MG63 (cell line): ENCODE data around the gene XPC. TPM values are rescaled to one million over a fixed set of nuclear protein-coding genes. Genes with fewer than 3 reads are reported as not detected.
A peak's percentile ranks its signal among the peaks of the same experiment; 100 is the strongest.

ENCODE experiments used
- DNase-seq: peaks from one replicate; pipeline ENCODE4 v3.0.0-alpha.2; 2020
- H3K27me3 ChIP-seq: fragments of 250-450 bp; sonication (Bioruptor Pico); 2 replicates; pipeline ENCODE4 v1.5.1; 2020; ENCODE audit warnings: mild to moderate bottlenecking, moderate library complexity
- H3K36me3 ChIP-seq: fragments of 250-450 bp; sonication (Bioruptor Pico); 2 replicates; pipeline ENCODE4 v1.5.1; 2020; ENCODE audit warnings: mild to moderate bottlenecking, moderate library complexity
- H3K4me3 ChIP-seq: fragments of 250-450 bp; sonication (Bioruptor Pico); 2 replicates; pipeline ENCODE4 v1.5.1; 2020; ENCODE audit warnings: mild to moderate bottlenecking, moderate library complexity
- H3K9me3 ChIP-seq: fragments of 250-450 bp; sonication (Bioruptor Pico); 2 replicates; pipeline ENCODE4 v1.5.1; 2020; ENCODE audit warnings: mild to moderate bottlenecking, moderate library complexity
- total RNA-seq: library from RNA; depleted of rRNA; stranded (reverse); fragments of >200 nt; shearing (Covaris generic); gene quantifications from 2 replicates; pipeline ENCODE4 v1.2.3, GENCODE V29; 2014; ENCODE audit warnings: low replicate concordance

Gene XPC
- total RNA-seq, 1 experiment from 2014 or later = 8.2 TPM

DNA sequence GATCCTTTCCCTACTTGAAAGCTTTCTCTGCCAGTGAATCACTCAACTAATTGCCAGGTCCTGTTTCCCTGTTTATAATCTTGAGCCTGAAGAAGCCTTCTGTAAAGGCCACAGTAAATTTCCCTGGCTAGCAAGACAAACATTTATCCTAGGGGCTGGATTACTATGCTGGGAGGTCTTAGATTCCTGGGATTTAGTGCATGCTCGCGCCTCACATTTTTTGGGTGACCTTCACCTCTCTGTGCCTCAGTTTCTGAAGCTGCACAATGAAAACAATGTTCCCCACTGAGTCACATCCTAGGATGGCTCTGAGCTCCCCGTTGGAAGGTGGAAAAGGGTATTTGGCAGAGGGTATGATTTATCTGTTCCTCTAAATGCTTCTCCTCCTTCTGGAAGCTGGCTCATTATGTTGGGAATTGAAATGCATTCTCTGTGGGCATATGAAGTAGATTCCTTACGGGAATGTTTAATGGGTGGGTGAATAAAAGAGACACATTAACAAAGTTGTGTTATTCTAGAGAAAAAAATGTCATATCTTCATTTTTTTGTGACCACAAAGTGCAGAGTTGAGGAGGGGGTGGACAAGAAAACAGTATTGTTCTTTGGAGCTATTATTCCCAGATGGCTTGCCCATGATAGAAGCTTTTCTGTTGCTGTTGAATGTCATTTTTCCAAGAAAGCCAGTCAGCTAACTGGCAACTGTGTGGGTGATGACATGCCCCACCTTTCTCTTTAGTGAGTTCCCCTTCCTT, 32.6 kb upstream of the XPC start:
- Histone ChIP-seq H3K9me3 (no peaks in the 10 kb centered on the region), H3K36me3 (no peaks in the 10 kb centered on the region), H3K4me3 (no peak overlapping the region), H3K27me3 (no peaks in the 10 kb centered on the region)
- DNase-seq = peak; percentile 16

DNA sequence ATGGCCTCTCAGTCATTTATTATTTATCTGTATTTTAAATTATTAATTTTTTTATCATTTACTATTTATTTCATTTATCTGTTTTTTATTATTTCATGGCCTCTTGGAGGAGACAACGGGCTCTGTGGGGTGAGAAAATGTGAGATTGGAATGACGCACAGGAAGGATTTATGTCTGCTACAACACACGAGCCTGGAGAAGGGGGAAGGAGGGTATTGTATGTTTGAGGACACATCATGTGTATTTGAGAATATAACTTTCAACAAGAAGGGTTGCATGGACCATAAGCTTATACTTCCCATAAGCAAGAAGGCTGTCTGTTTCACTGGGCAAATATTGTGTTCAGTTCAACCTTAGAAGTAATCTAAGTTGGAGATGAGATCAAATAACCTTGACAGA, 31.9 kb upstream of the XPC start:
- Histone ChIP-seq H3K9me3 (no peaks in the 10 kb centered on the region), H3K36me3 (no peaks in the 10 kb centered on the region), H3K27me3 (no peaks in the 10 kb centered on the region), H3K4me3 (no peak overlapping the region)
- DNase-seq = no peak

DNA sequence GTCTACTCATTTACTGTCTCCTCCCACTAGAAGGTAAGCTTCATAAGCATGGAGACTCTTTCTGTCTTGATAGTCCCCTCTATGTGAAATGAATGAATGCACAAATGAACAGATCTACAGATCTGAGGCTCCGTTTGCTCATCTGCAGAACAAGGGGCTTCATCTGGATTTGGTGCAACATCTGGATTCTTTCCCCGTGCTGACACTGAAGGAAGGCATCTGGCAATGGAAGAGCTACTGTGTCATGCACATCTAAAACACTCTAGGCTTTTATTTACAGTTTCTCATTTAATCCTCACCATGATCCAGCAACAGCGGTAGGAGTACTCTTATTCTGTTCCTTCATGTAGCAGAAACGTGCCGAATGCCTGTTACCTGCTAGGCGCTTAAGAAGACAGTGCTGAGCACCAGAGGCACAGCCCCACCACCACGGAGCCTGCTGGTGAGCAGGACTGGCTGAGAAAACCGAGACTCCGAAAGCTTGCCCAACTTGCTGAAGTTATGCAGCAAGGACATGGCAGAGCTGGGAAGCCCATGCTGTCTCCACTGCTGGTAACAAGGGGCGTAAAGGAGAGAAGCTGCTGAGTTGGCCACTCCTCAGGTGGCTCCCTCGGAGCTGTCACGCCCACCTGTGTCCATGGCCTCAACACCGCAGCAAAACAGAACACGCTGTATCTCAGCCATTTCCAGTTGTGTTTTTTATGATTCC, 31.3 kb upstream of the XPC start:
- Histone ChIP-seq H3K9me3 (no peaks in the 10 kb centered on the region), H3K4me3 (no peak overlapping the region), H3K27me3 (no peaks in the 10 kb centered on the region), H3K36me3 (no peaks in the 10 kb centered on the region)
- no peak for DNase-seq

DNA sequence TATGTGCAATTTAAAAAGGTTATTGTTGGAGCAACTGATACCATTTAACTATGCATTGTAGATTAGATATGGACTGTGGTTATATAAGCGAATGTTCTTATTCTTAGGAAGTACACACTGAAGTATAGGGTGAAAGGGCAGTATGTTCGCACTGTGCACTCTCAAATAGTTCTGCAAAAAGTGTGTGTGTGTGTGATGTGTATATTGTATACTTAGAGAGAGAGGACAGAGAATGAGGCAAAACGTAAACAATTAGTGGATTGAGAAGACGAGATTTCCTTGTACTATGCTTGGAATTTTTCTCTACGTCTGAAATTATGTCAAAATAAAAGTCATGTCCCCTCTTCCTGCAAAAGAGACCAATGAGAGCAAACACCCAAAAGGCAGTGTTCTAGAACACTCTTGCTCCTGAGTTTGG, 30.6 kb upstream of the XPC start:
- Histone ChIP-seq H3K4me3 (no peak overlapping the region), H3K9me3 (no peaks in the 10 kb centered on the region), H3K27me3 (no peaks in the 10 kb centered on the region), H3K36me3 (no peaks in the 10 kb centered on the region)
- DNase-seq = no peak

DNA sequence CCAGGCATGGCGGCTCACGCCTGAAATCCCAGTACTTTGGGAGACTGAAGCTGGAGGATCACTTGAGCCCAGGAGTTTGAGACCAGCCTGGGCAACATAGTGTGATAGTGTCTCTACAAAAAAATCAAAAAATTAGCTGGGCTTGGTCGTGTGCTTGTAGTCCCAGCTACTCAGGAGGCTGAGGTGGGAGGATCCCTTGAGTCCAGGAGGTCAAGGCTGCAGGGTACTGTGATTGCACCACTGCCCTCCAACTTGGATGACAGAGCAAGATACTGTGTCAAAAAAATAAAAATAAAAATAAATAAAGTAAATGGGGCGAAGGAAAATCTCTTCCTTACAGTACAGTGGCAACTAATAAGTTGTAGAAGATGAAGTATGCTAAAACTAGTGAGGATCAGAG, 29.8 kb upstream of the XPC start:
- DNase-seq = no peak
- Histone ChIP-seq H3K4me3 (no peak overlapping the region), H3K36me3 (no peaks in the 10 kb centered on the region), H3K9me3 (no peaks in the 10 kb centered on the region), H3K27me3 (no peaks in the 10 kb centered on the region)

DNA sequence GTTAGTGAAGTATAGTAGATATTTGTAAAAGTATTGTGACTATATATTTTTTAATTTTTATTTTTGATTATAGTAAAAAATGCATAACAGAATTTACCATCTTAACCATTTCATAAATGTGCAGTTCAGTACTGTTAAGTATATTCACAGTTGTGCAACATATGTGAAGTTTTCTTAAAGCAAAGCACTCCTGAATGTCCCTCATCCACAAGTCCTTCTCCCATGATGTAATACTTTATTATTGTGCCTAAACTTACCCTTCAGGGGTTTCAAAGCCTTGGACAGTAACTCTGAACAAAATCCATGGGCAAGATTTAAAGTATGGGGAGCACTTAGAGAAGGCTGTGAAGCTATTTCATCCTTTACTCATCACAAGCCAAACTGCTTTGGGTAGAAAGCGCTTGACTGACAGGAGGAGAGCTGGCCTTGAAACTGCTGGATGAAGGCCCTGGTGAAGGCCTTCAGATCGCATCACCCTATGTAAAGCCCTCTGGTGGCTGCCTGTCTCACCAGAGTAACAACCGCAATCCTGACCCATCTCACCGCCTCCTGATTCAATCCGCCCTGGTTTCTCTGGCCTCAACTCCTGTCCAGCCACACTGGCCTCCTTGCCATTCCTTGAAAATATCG, 28.3 kb upstream of the XPC start:
- no peaks in the 10 kb centered on the region for H3K36me3 ChIP-seq
- H3K27me3 ChIP-seq = no peaks in the 10 kb centered on the region
- no peak overlapping the region for H3K4me3 ChIP-seq
- H3K9me3 ChIP-seq = no peaks in the 10 kb centered on the region
- DNase-seq = no peak

DNA sequence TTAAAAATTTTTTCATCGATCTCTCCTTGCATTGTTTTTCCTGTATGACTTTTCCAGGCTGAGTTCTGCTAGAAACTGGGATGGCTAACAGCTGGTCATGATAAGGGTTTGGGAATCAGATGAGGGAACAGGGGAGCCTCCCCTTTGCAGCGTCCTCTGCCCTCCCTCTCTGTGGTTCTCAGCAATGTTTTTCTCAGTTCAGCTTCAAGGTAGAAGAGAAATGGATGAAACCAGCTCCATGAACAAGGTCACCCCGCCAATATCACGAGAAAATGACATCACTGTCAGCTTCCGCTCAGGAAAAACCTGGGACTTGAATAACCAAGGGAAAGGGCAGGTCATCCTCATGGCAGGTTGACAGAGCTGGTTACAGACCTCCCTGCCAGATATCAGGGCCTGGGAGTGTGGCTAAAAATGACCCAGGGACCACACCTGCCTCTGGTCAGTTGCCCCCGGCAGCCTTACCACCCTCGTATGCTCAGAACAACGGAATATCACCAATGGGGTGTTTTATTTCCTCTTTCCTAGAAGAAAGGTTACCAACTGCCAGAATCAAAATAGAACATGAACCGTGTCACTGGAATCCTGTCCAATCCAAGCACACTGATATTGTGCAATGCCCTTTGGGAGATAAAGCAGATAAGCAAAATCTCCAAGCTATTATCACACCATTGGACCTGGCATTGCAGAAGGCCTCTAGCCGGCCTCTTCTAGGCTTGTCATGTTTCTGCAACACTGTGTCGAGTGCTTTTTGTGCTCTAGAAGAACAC, 26.3 kb upstream of the XPC start:
- Histone ChIP-seq H3K36me3 (no peaks in the 10 kb centered on the region), H3K4me3 (no peak overlapping the region), H3K9me3 (no peaks in the 10 kb centered on the region), H3K27me3 (no peaks in the 10 kb centered on the region)
- no peak for DNase-seq

DNA sequence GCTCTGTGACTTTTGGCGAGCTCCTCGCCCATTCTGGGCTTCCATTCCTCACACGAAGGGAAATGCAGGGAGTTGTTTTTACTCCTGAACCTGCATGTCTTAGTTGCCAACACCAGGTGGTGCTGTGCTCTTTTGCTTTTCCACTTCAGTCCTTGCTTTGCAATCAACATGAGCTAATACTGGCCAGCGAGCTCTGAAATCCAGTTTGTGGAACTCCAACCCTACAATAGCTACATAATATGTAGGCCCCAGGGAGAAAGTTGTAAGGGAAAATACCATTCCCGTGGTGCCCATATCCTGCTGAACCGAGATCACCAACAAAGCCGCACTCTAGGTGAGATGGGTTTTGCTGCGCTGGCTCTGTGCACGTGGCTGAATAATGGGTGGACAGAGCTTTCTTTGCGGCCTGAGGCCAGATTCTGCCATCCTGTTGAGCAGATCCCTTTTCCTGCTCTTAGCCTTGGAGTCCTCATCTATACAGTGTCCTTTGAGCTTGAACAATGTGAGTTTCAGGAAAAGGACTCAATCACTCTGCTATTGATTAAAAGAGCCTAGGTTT, 25.2 kb upstream of the XPC start:
- no peaks in the 10 kb centered on the region for H3K27me3 ChIP-seq
- peaks cover 2% of the 10 kb centered on the region; the same call in 1 of the 2 replicates for H3K36me3 ChIP-seq
- no peak overlapping the region for H3K4me3 ChIP-seq
- H3K9me3 ChIP-seq = no peaks in the 10 kb centered on the region
- DNase-seq = peak; percentile 36

DNA sequence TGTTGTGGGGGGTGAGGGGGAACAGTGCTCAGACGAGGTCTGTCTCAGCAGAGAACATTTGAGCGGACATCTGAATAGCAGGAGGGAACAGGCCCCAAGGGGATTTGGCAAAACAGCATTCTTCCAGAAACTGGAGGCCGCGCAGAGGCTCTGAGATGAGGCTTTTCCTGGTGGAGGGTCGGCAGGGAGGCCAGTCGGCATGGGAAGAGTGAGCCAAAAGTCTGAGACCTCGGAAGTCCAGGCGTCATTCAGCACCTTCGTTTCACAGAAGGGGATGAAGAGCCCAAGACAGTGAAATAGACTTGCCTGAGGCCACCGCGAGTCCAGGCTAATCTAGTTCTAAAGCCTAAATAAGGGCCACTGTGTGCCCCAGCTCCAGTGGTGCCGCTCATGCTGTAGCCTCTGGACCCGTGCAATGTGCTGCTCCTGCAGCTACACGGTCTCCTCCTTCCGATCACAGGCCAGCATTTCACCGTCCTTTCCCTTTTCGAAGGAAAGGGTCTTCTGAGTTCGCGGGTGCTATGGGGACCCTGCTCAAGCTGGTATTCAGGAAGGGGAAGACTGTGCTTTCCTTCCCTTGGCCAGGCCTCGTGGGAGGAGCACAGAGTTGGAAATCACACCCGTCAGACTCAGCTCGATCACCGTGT, 24.6 kb upstream of the XPC start:
- H3K36me3 ChIP-seq = peaks cover 6% of the 10 kb centered on the region; the same call in 1 of the 2 replicates
- no peaks in the 10 kb centered on the region for H3K27me3 ChIP-seq
- DNase-seq = no peak
- no peaks in the 10 kb centered on the region for H3K9me3 ChIP-seq
- H3K4me3 ChIP-seq = no peak overlapping the region

DNA sequence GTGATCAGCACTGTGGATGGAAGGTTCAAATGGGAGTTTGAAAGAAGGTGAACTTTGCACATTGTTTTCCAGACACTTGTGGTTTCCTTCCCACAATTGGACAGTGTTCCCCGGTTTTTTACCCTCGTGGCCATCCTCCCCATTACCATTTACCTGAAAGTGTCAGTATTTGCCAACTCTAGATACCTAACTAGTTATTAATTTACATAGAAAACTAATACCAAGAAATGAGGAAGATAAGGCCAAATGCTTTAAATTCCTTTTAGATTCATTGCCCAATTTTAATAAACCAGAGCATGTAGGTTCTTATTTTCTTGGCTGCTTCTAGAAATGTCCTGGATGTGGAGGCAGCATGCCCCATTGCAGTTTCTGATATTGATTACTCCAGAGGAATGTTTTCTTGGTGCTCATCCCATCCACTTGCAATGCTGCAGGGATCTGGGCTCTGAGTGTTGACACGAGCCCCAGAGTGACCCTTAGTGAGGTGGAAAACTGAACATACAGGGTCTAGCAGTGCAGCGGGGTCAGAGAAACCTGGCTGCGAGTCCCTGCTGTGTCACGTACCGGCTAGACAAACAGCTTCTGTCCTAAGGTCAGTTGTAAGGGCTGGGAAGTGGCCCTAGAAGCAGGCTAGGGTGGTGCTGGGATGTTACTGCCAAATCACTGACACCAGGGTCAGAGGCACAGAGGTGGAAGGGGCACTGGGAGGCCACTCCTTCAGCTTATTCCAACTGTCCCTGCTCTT, 23.7 kb upstream of the XPC start:
- no peaks in the 10 kb centered on the region for H3K27me3 ChIP-seq
- DNase-seq = no peak
- H3K9me3 ChIP-seq = no peaks in the 10 kb centered on the region
- H3K4me3 ChIP-seq = no peak overlapping the region
- peaks cover 6% of the 10 kb centered on the region; the same call in 1 of the 2 replicates for H3K36me3 ChIP-seq

DNA sequence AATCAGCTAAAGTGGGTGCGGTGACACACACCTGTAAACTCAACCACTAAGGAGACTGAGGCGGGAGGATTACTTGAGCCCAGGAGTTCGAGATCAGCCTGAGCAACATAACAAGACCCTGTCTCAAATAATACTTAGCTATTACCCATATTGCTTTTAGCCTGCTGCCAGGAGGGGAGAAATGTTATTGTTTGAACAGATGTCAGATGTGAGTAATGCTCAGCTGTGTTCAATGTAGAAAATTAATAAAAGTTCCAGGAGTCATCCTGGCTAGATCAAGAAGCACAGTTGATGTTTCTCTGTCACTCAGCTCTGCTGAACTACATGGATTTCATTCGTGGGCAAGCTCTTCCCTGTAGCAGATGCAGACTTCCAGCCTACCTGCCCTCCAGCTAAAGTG, 22.4 kb upstream of the XPC start:
- DNase-seq = no peak
- Histone ChIP-seq H3K36me3 (peaks cover 6% of the 10 kb centered on the region; the same call in 1 of the 2 replicates), H3K4me3 (no peak overlapping the region), H3K9me3 (no peaks in the 10 kb centered on the region), H3K27me3 (no peaks in the 10 kb centered on the region)

DNA sequence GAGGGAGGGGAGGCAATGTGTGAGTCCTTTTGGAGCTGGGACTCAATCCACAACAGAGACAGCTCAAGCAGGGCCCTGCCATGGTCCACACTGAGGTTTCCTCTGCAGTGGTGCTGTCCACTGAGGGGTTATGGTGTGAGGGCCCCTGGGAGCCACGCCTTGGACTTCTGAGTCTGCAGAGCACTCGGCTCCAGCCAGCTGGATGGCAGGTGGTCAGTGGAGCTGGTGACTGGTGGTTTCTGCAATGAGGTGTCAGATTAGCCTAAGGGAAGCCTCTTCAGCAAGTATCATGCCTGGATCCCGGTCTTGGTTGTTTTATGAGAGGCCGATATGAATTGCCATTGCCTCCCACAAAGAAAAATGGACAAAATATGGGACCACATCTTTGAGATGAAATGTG, 21.9 kb upstream of the XPC start:
- no peak for DNase-seq
- Histone ChIP-seq H3K36me3 (peaks cover 6% of the 10 kb centered on the region; the same call in 1 of the 2 replicates), H3K4me3 (no peak overlapping the region), H3K9me3 (no peaks in the 10 kb centered on the region), H3K27me3 (no peaks in the 10 kb centered on the region)

DNA sequence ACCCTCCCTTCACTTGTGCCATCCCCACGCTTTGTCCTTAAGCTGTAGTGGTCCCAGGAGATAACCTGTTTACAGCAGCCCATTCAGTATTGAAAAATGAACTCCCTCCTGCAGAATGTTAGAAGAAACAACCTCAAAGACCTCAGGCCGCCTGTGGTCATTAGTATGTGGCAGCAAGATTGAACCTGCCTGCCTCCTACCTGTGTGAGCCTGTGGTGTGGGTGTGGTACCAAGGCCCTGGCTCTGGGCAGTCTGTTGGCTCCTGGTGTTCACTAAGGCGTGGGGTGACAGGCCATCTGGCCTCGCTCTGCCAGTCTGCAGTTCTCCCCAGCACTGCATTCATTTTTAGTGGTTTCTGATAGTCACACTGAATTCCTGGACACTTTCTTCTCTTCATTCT, 21.2 kb upstream of the XPC start:
- no peak for DNase-seq
- Histone ChIP-seq H3K27me3 (no peaks in the 10 kb centered on the region), H3K4me3 (no peak overlapping the region), H3K36me3 (peaks cover 6% of the 10 kb centered on the region; the same call in 1 of the 2 replicates), H3K9me3 (no peaks in the 10 kb centered on the region)

DNA sequence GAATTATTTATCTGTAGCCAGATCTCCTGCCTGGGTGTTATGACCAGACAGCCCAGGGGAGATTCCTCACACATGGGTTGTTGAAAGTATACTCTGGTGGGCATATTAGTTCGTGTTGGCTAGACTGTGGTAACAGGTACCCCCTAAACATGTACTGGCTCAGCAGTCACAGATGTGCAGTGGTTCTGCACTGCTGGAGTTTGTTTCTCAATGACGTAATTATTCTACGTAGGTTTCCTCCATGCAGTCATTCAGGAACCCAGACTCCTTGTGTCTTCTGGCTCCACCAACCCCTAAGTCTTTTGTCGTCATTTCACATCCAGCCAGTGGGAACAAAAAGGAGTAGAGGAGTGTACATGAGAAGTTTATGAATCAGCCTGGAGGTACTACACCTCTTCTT, 16.5 kb upstream of the XPC start:
- peaks cover 9% of the 10 kb centered on the region; the same call in 1 of the 2 replicates for H3K36me3 ChIP-seq
- no peaks in the 10 kb centered on the region for H3K27me3 ChIP-seq
- no peak for DNase-seq
- no peak overlapping the region for H3K4me3 ChIP-seq
- H3K9me3 ChIP-seq = no peaks in the 10 kb centered on the region

DNA sequence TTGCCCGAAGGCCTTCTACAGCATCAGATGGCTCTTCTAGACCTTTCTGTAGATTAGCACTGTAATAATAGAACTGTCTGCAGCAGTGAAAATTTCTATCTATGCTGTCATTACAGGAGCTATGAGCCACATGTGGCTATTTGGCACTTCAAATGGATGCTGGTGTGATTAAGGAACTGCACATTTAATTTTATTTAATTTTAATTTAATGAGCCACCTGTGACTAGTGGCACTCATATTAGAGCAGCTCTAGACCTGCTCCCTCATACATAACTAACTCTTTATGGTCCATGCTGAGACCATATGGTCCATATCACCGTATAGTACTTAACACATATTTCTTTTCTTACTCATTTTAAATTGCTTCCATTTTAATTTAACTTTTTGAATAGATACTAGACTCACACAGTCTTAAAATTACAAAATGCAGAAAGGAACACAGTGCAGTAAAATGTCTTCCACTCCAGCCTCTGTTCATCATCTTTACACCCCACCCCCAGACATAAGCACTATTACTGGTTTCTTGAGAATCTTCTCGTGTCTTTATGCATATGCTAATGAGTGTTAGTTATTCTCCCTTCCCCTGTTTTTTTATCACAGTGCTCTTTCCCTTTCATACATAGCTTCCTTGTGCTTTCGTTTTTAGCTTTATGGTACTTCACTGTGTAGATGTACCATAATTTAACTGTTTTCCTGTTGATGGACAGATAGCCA, 9.8 kb upstream of the XPC start:
- Histone ChIP-seq H3K9me3 (no peaks in the 10 kb centered on the region), H3K4me3 (no peak overlapping the region), H3K36me3 (peaks cover 22% of the 10 kb centered on the region), H3K27me3 (no peaks in the 10 kb centered on the region)
- no peak for DNase-seq
